IPS-NIHi11 (cell line): ENCODE measurements around the gene BRD3.
A peak's percentile ranks its signal among the peaks of the same experiment; 100 is the strongest.
"Not testable (repeated sequence)": the region's sequence is repeated elsewhere in the genome, so short reads cannot be mapped to it uniquely, and the experiment has no call there.

Experiments used
- DNase-seq: peaks from one replicate; pipeline ENCODE4 v3.0.0; 2012; ENCODE audit warnings: mixed read lengths, low spot score

BRD3 gene

GRCh38 chr9:133993635-133994253 is 74.1 kb downstream of the BRD3 start:
- no peak for DNase-seq

- peak; percentile 84 for DNase-seq
Observed at GRCh38 chr9:133992780-133993634, 74.8 kb downstream of the BRD3 start.

GRCh38 chr9:133991964-133992779 is 75.7 kb downstream of the BRD3 start, which contains the start of gene VAV2:
VAV2 (minus strand) TSS chr9:133992324; CDS start chr9:133992278, 46 bp downstream.
- peak; percentile 62 for DNase-seq

- DNase-seq = peak; percentile 53
Observed at GRCh38 chr9:133991214-133991921, 76.5 kb downstream of the BRD3 start.

GRCh38 chr9:133990366-133991213 is 77.2 kb downstream of the BRD3 start:
- DNase-seq = no peak

GRCh38 chr9:133989625-133990365 is 78.0 kb downstream of the BRD3 start:
- DNase-seq = peak; percentile 3

- DNase-seq = not testable (repeated sequence)
Observed at GRCh38 chr9:133988771-133989170, 79.1 kb downstream of the BRD3 start.

- no peak for DNase-seq
Observed at GRCh38 chr9:133987946-133988665, 79.7 kb downstream of the BRD3 start.

- peak; percentile 2 for DNase-seq
Observed at GRCh38 chr9:133987446-133987788, 80.4 kb downstream of the BRD3 start.

GRCh38 chr9:133986774-133987445 is 80.9 kb downstream of the BRD3 start:
- DNase-seq = no peak

- peak; percentile 5 for DNase-seq
Observed at GRCh38 chr9:133986061-133986460, 81.8 kb downstream of the BRD3 start.

- DNase-seq = peak; percentile 7
Observed at GRCh38 chr9:133982971-133983720, 84.7 kb downstream of the BRD3 start.

- DNase-seq = peak; percentile 22
Observed at GRCh38 chr9:133981958-133982681, 85.7 kb downstream of the BRD3 start.

- DNase-seq = no peak
Observed at GRCh38 chr9:133981589-133981957, 86.3 kb downstream of the BRD3 start.

GRCh38 chr9:133980864-133981588 is 86.8 kb downstream of the BRD3 start:
- DNase-seq = peak; percentile 5
